ENCODE data around the gene SMIM3.

Gene SMIM3

DNA sequence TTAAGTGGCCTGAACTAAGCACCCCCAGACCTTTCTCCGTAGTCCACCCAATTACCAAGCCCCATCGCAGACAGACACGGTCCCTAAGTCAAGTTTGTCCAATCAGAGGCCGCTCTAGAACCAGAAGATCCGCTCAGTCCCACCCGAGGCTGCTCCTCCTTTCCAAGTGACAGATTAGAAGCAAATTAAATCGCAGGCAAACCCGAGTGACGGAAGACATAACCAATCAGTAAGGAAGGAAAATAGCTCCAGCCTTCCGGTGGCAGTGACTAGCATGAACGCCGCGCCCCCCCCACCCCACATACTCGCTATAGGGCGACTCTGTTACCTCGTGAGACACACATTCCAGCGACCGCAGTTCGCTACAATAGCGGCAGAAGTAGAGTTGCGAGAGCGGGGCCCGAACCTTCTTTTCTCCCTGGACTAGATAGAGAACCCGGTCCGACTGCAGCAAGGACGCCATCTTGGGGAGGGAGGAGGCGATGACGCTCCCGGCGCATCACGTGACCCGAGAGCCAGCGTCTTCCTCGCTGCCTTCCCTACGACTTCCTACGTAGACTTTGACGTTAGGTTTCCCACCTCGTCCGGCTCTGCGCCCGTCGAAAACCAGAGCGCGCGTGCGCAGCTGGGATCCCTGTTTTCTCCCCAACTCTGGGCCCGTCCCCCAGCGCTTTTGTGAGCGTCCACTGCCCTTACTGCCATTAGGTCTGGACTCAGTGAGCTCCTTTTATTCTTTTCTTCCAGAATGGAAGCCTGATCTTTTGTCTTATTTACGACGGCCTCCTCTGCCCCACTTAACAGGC, 19.8 kb upstream of the SMIM3 start, which contains the start of gene DCTN4 (continued):
- TF ChIP-seq ZSCAN30 (tag by site-specific recombination; IDR thresholded peaks at IDR 0.05) (peak; percentile 50), KLF10 (tag by site-specific recombination; IDR thresholded peaks at IDR 0.05) (peak; percentile 35; the same call in 1 of the 2 replicates), SP3 (tag by site-specific recombination; IDR thresholded peaks at IDR 0.05) (peak; percentile 86), ZNF610 (tag by site-specific recombination; IDR thresholded peaks at IDR 0.05; ENCODE audit: borderline replicate concordance) (no peak), RBAK (tag by site-specific recombination; IDR thresholded peaks at IDR 0.05) (no peak), ZNF335 (tag by site-specific recombination; conservative IDR thresholded peaks at IDR 0.05) (peak; percentile 93), SALL2 (tag by site-specific recombination; IDR thresholded peaks at IDR 0.05; ENCODE audit: borderline replicate concordance) (no peak), ZNF560 (tag by site-specific recombination; IDR thresholded peaks at IDR 0.05; ENCODE audit: borderline replicate concordance) (no peak), ZBTB17 (tag by site-specific recombination; IDR thresholded peaks at IDR 0.05) (peak; percentile 96), ZFP41 (tag by site-specific recombination; IDR thresholded peaks at IDR 0.05; ENCODE audit: borderline replicate concordance) (no peak), ZXDB (tag by site-specific recombination; IDR thresholded peaks at IDR 0.05) (peak; percentile 85), ZNF654 (tag by site-specific recombination; IDR thresholded peaks at IDR 0.05; ENCODE audit: low read depth) (no peak), GLIS1 (tag by site-specific recombination; IDR thresholded peaks at IDR 0.05) (no peak), ZBTB21 (tag by site-specific recombination; IDR thresholded peaks at IDR 0.05) (peak; percentile 95), ZNF24 (tag by site-specific recombination; IDR thresholded peaks at IDR 0.05) (peak; percentile 86), REPIN1 (tag by site-specific recombination; IDR thresholded peaks at IDR 0.05; ENCODE audit: low read depth) (0 out of 2 replicates have a peak, but pooled peaks have one; percentile 30), ZNF354C (tag by site-specific recombination; IDR thresholded peaks at IDR 0.05; ENCODE audit: borderline replicate concordance, low read depth) (no peak), ZNF596 (tag by site-specific recombination; IDR thresholded peaks at IDR 0.05) (no peak)
- TF ChIP-seq, protein P1, sequence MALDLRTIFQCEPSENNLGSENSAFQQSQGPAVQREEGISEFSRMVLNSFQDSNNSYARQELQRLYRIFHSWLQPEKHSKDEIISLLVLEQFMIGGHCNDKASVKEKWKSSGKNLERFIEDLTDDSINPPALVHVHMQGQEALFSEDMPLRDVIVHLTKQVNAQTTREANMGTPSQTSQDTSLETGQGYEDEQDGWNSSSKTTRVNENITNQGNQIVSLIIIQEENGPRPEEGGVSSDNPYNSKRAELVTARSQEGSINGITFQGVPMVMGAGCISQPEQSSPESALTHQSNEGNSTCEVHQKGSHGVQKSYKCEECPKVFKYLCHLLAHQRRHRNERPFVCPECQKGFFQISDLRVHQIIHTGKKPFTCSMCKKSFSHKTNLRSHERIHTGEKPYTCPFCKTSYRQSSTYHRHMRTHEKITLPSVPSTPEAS (tag by site-specific recombination; IDR thresholded peaks at IDR 0.05): no peak
- TF ChIP-seq, protein P2, sequence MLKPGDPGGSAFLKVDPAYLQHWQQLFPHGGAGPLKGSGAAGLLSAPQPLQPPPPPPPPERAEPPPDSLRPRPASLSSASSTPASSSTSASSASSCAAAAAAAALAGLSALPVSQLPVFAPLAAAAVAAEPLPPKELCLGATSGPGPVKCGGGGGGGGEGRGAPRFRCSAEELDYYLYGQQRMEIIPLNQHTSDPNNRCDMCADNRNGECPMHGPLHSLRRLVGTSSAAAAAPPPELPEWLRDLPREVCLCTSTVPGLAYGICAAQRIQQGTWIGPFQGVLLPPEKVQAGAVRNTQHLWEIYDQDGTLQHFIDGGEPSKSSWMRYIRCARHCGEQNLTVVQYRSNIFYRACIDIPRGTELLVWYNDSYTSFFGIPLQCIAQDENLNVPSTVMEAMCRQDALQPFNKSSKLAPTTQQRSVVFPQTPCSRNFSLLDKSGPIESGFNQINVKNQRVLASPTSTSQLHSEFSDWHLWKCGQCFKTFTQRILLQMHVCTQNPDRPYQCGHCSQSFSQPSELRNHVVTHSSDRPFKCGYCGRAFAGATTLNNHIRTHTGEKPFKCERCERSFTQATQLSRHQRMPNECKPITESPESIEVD (tag by site-specific recombination; IDR thresholded peaks at IDR 0.05): peak; percentile 34; the same call in 1 of the 2 replicates
- TF ChIP-seq, protein P3, sequence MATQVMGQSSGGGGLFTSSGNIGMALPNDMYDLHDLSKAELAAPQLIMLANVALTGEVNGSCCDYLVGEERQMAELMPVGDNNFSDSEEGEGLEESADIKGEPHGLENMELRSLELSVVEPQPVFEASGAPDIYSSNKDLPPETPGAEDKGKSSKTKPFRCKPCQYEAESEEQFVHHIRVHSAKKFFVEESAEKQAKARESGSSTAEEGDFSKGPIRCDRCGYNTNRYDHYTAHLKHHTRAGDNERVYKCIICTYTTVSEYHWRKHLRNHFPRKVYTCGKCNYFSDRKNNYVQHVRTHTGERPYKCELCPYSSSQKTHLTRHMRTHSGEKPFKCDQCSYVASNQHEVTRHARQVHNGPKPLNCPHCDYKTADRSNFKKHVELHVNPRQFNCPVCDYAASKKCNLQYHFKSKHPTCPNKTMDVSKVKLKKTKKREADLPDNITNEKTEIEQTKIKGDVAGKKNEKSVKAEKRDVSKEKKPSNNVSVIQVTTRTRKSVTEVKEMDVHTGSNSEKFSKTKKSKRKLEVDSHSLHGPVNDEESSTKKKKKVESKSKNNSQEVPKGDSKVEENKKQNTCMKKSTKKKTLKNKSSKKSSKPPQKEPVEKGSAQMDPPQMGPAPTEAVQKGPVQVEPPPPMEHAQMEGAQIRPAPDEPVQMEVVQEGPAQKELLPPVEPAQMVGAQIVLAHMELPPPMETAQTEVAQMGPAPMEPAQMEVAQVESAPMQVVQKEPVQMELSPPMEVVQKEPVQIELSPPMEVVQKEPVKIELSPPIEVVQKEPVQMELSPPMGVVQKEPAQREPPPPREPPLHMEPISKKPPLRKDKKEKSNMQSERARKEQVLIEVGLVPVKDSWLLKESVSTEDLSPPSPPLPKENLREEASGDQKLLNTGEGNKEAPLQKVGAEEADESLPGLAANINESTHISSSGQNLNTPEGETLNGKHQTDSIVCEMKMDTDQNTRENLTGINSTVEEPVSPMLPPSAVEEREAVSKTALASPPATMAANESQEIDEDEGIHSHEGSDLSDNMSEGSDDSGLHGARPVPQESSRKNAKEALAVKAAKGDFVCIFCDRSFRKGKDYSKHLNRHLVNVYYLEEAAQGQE (tag by site-specific recombination; IDR thresholded peaks at IDR 0.05): no peak
- TF ChIP-seq, protein P4, sequence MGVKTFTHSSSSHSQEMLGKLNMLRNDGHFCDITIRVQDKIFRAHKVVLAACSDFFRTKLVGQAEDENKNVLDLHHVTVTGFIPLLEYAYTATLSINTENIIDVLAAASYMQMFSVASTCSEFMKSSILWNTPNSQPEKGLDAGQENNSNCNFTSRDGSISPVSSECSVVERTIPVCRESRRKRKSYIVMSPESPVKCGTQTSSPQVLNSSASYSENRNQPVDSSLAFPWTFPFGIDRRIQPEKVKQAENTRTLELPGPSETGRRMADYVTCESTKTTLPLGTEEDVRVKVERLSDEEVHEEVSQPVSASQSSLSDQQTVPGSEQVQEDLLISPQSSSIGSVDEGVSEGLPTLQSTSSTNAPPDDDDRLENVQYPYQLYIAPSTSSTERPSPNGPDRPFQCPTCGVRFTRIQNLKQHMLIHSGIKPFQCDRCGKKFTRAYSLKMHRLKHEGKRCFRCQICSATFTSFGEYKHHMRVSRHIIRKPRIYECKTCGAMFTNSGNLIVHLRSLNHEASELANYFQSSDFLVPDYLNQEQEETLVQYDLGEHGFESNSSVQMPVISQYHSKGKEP (tag by site-specific recombination; IDR thresholded peaks at IDR 0.05): peak; percentile 50; the same call in 1 of the 2 replicates
- TF ChIP-seq, protein P5, sequence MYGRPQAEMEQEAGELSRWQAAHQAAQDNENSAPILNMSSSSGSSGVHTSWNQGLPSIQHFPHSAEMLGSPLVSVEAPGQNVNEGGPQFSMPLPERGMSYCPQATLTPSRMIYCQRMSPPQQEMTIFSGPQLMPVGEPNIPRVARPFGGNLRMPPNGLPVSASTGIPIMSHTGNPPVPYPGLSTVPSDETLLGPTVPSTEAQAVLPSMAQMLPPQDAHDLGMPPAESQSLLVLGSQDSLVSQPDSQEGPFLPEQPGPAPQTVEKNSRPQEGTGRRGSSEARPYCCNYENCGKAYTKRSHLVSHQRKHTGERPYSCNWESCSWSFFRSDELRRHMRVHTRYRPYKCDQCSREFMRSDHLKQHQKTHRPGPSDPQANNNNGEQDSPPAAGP (tag by site-specific recombination; IDR thresholded peaks at IDR 0.05): peak; percentile 52; the same call in 1 of the 2 replicates
- TF ChIP-seq, protein P6, sequence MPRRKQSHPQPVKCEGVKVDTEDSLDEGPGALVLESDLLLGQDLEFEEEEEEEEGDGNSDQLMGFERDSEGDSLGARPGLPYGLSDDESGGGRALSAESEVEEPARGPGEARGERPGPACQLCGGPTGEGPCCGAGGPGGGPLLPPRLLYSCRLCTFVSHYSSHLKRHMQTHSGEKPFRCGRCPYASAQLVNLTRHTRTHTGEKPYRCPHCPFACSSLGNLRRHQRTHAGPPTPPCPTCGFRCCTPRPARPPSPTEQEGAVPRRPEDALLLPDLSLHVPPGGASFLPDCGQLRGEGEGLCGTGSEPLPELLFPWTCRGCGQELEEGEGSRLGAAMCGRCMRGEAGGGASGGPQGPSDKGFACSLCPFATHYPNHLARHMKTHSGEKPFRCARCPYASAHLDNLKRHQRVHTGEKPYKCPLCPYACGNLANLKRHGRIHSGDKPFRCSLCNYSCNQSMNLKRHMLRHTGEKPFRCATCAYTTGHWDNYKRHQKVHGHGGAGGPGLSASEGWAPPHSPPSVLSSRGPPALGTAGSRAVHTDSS (tag by site-specific recombination; IDR thresholded peaks at IDR 0.05): peak; percentile 92
- TF ChIP-seq, protein P7, sequence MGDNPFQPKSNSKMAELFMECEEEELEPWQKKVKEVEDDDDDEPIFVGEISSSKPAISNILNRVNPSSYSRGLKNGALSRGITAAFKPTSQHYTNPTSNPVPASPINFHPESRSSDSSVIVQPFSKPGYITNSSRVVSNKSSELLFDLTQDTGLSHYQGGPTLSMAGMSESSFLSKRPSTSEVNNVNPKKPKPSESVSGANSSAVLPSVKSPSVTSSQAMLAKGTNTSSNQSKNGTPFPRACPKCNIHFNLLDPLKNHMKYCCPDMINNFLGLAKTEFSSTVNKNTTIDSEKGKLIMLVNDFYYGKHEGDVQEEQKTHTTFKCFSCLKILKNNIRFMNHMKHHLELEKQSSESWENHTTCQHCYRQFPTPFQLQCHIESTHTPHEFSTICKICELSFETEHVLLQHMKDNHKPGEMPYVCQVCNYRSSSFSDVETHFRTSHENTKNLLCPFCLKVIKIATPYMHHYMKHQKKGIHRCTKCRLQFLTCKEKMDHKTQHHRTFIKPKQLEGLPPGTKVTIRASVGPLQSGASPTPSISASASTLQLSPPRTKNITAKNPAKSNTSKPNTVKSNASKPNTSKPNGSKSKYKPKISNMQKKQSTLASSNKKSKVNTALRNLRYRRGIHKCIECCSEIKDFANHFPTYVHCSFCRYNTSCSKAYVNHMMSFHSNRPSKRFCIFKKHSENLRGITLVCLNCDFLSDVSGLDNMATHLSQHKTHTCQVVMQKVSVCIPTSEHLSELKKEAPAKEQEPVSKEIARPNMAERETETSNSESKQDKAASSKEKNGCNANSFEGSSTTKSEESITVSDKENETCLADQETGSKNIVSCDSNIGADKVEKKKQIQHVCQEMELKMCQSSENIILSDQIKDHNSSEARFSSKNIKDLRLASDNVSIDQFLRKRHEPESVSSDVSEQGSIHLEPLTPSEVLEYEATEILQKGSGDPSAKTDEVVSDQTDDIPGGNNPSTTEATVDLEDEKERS (tag by site-specific recombination; IDR thresholded peaks at IDR 0.05): no peak
